ENCODE measurements around the gene SCARB1. TPM values are rescaled to one million over a fixed set of nuclear protein-coding genes. Genes with fewer than 3 reads are reported as not detected.

Gene SCARB1
- total and polyA plus RNA-seq, 2 of the 13 experiments (the other 11 are each of a cell fraction or from before 2014, with no cell fraction given): 63.4 to 160 TPM

- TF ChIP-seq, protein P1, sequence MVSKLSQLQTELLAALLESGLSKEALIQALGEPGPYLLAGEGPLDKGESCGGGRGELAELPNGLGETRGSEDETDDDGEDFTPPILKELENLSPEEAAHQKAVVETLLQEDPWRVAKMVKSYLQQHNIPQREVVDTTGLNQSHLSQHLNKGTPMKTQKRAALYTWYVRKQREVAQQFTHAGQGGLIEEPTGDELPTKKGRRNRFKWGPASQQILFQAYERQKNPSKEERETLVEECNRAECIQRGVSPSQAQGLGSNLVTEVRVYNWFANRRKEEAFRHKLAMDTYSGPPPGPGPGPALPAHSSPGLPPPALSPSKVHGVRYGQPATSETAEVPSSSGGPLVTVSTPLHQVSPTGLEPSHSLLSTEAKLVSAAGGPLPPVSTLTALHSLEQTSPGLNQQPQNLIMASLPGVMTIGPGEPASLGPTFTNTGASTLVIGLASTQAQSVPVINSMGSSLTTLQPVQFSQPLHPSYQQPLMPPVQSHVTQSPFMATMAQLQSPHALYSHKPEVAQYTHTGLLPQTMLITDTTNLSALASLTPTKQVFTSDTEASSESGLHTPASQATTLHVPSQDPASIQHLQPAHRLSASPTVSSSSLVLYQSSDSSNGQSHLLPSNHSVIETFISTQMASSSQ (IDR thresholded peaks at IDR 0.05; ENCODE audit: low read depth): no peak
- TF ChIP-seq, protein P1 (CRISPR knock-in tag; IDR thresholded peaks at IDR 0.05; ENCODE audit: borderline replicate concordance): no peak
- TF ChIP-seq ELF4 (CRISPR knock-in tag; IDR thresholded peaks at IDR 0.05; ENCODE audit: borderline replicate concordance) (no peak), PTBP1 (IDR thresholded peaks at IDR 0.05; ENCODE audit: low read depth, low read length, poor library complexity, severe bottlenecking) (no peak), ZNF549 (CRISPR knock-in tag; IDR thresholded peaks at IDR 0.05) (no peak), THYN1 (CRISPR knock-in tag; IDR thresholded peaks at IDR 0.05; ENCODE audit: borderline replicate concordance, low read depth) (no peak), TAF15 (IDR thresholded peaks at IDR 0.05; ENCODE audit: low read depth, low read length, poor library complexity, severe bottlenecking) (no peak), WIZ (CRISPR knock-in tag; IDR thresholded peaks at IDR 0.05) (no peak), NFATC3 (CRISPR knock-in tag; IDR thresholded peaks at IDR 0.05) (no peak), TBX2 (CRISPR knock-in tag; IDR thresholded peaks at IDR 0.05; ENCODE audit: borderline replicate concordance) (peak; percentile 79), DMAP1 (CRISPR knock-in tag; IDR thresholded peaks at IDR 0.05) (peak; percentile 69; the same call in 1 of the 2 replicates), ZNF564 (CRISPR knock-in tag; IDR thresholded peaks at IDR 0.05) (peak; percentile 51; the same call in 1 of the 2 replicates), HOXA5 (CRISPR knock-in tag; IDR thresholded peaks at IDR 0.05) (no peak), POGZ (CRISPR knock-in tag; IDR thresholded peaks at IDR 0.05) (no peak), BCL6 (CRISPR knock-in tag; IDR thresholded peaks at IDR 0.05) (peak; percentile 19; the same call in 1 of the 2 replicates), ZNF891 (CRISPR knock-in tag; IDR thresholded peaks at IDR 0.05) (no peak)
- TF ChIP-seq, protein P2, sequence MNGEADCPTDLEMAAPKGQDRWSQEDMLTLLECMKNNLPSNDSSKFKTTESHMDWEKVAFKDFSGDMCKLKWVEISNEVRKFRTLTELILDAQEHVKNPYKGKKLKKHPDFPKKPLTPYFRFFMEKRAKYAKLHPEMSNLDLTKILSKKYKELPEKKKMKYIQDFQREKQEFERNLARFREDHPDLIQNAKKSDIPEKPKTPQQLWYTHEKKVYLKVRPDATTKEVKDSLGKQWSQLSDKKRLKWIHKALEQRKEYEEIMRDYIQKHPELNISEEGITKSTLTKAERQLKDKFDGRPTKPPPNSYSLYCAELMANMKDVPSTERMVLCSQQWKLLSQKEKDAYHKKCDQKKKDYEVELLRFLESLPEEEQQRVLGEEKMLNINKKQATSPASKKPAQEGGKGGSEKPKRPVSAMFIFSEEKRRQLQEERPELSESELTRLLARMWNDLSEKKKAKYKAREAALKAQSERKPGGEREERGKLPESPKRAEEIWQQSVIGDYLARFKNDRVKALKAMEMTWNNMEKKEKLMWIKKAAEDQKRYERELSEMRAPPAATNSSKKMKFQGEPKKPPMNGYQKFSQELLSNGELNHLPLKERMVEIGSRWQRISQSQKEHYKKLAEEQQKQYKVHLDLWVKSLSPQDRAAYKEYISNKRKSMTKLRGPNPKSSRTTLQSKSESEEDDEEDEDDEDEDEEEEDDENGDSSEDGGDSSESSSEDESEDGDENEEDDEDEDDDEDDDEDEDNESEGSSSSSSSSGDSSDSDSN (CRISPR knock-in tag; IDR thresholded peaks at IDR 0.05): no peak
- TF ChIP-seq, protein P3, sequence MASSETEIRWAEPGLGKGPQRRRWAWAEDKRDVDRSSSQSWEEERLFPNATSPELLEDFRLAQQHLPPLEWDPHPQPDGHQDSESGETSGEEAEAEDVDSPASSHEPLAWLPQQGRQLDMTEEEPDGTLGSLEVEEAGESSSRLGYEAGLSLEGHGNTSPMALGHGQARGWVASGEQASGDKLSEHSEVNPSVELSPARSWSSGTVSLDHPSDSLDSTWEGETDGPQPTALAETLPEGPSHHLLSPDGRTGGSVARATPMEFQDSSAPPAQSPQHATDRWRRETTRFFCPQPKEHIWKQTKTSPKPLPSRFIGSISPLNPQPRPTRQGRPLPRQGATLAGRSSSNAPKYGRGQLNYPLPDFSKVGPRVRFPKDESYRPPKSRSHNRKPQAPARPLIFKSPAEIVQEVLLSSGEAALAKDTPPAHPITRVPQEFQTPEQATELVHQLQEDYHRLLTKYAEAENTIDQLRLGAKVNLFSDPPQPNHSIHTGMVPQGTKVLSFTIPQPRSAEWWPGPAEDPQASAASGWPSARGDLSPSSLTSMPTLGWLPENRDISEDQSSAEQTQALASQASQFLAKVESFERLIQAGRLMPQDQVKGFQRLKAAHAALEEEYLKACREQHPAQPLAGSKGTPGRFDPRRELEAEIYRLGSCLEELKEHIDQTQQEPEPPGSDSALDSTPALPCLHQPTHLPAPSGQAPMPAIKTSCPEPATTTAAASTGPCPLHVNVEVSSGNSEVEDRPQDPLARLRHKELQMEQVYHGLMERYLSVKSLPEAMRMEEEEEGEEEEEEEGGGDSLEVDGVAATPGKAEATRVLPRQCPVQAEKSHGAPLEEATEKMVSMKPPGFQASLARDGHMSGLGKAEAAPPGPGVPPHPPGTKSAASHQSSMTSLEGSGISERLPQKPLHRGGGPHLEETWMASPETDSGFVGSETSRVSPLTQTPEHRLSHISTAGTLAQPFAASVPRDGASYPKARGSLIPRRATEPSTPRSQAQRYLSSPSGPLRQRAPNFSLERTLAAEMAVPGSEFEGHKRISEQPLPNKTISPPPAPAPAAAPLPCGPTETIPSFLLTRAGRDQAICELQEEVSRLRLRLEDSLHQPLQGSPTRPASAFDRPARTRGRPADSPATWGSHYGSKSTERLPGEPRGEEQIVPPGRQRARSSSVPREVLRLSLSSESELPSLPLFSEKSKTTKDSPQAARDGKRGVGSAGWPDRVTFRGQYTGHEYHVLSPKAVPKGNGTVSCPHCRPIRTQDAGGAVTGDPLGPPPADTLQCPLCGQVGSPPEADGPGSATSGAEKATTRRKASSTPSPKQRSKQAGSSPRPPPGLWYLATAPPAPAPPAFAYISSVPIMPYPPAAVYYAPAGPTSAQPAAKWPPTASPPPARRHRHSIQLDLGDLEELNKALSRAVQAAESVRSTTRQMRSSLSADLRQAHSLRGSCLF (CRISPR knock-in tag; IDR thresholded peaks at IDR 0.05; ENCODE audit: borderline replicate concordance): no peak
Measured at GRCh38 chr12:124904306-124905098, 40.8 kb upstream of the SCARB1 start (continued).
